GM12872 (cell line): ENCODE measurements around the gene TAAR6.

Experiments
- CTCF ChIP-seq: IDR thresholded peaks from 3 replicates; pipeline ENCODE4 v1.5.1; 2011; ENCODE audit warnings: low read depth, mild to moderate bottlenecking, low read length, moderate library complexity; ENCODE audit not compliant: insufficient read depth

The TAAR6 gene

GRCh38 chr6:132592855-132593254, 22.7 kb downstream of the TAAR6 start:
- no peak for TF ChIP-seq CTCF

GRCh38 chr6:132596201-132596600, 26.1 kb downstream of the TAAR6 start:
- no peak for TF ChIP-seq CTCF

GRCh38 chr6:132598473-132598872, 28.4 kb downstream of the TAAR6 start:
- TF ChIP-seq CTCF: peak; percentile 64

GRCh38 chr6:132604635-132605152, 34.6 kb downstream of the TAAR6 start:
- no peak for TF ChIP-seq CTCF

- TF ChIP-seq CTCF: no peak
Measured at GRCh38 chr6:132607544-132608233, 37.6 kb downstream of the TAAR6 start.

- no peak for TF ChIP-seq CTCF
Measured at GRCh38 chr6:132611616-132612015, 41.5 kb downstream of the TAAR6 start.

- no peak for TF ChIP-seq CTCF
Measured at GRCh38 chr6:132612449-132613108, 42.5 kb downstream of the TAAR6 start.
